T1000 (cell line): Measurements from ENCODE around the gene TMEM141.
"Not testable (repeated sequence)": the region's sequence is repeated elsewhere in the genome, so short reads cannot be mapped to it uniquely, and the experiment has no call there.

Experiments
- DNase-seq: peaks from one replicate; lab custom pipeline; 2025; ENCODE audit warnings: mixed read lengths; lab: John Stamatoyannopoulos, UW

Gene TMEM141

DNA sequence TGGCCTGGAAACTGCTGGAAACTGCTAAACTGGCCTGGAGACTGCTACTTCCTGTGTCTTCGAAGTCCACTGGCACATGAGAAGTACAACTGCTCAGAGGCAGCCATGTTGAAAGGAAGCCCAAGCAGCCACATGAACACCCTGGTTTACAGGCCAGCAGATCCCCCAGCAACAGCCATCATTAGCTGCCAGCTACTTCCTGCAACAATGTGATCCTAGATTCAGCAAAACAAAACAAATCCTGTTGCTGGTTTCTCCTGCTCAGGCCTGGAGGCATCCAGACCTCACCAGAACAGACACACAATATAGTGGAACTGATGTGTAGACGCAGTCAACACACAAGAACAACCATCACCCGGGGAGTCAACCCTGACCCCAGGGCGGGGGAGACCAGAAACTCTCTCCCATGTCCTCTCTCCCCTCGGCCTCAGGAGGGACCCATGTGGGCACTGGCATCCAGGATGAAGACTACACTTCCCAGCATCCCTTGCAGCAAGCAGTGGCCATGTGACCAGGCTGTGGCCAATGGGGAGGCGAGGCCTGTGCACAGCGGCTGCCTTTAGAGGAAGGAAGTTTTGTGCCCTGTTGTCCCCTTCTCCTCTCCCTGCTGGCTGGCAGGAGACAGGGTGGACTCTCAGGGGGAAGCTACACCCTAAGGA lies 17.6 kb upstream of the TMEM141 start:
- no peak for DNase-seq

DNA sequence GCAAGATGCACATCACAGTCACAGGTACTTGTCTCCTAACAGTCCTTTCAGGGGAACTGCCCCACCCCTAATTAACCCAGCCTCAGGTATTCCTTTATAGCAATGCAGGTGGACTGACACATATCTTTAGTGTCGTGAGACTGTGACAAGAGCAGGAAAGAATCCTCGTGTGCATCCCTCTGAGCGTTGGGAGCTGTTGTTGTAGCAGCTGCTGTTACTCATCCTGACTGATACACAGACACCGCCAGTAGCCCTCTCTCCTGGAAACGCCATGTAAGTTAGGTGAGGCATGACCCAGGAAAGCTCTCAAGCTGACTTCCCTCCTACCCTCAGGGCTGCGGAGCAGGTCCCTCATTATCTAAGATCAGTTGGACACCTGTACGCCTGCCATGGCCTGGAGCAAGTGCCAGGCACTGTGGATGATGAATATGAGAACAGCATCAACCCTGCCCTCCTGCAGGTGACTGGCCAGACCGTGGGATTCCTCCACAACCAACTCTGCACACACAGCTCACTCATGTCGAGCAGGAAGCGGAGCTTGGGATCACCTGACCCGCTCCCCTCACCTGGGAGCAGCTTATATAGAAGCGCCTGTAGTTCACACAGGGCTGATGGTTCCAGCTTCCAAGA lies 16.6 kb upstream of the TMEM141 start:
- DNase-seq, result no peak

DNA sequence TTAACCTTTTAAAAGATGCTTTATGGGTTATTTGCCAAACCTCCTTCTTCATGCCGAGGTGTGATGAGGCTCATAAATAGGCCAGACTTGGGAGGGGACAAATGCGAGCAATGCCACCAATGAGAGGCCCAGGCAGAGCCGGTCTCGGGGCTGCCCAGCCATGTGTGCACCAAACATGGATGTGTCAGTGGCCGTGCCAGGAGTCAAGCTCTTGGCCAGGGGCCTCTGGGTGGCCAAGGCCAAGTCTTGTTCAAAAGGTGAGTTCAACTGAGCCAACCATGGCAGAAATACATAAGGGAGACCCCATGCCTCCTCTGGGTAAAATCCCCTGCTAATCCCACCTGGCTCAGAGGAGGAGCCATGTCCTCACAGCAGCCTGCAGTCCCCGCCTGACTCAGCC lies 16.0 kb upstream of the TMEM141 start:
- DNase-seq, result no peak

DNA sequence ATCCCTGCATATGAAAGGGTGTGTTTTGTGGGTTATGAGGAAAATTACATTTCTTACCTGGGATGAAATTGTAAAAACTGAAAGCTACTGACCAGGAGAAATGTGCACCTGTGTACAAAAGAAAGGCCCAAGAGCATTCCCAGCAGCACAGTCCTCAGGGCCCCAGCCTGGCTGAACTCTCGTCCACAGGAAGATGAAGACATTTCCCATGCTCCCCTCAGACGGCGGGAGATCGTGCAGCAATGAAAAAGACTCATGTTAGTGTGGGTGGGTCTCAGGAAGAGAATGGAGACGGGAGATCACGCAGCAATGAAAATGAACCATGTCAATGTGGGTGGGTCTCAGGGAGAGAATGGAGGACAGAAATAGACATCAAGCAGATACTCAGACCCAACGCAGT lies 14.2 kb upstream of the TMEM141 start:
- DNase-seq, result no peak

DNA sequence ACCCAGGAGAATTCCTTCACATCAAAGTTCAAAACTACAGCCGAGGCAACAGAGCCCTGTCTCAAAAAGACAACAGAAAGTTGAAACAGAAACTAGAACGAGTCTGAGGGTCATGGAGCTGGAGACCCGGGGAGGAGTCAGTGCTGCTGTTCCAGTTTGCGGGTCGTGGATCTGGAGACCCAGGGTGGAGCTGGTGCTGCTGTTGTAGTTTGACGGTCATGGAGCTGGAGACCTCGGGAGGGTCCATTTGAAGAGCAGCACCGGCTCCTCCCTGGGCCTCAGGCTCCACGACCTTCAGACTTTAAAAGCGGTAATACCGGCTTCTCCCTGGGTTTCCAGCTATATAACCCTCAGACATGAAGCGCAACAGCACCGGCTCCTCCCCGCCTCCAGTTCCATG lies 13.8 kb upstream of the TMEM141 start:
- DNase-seq, result no peak

DNA sequence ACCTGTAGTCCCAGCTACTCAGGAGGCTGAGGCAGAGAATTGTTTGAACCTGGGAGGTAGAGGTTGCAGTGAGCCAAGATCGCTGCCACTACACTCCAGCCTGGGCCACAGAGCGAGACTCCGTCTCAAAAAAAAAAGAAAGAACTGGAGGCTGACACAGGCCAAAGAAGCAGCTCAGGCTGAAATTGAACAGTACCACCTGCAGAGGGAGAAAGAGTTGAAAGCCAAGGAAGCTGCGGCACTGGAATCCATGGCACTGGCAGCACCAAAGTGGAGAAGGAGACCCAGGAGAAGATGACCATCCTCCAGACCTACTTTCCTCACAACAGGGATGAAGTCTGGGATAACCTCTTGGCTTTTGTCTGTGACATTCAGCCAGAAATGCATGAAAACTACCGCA lies 11.3 kb upstream of the TMEM141 start:
- no peak for DNase-seq

DNA sequence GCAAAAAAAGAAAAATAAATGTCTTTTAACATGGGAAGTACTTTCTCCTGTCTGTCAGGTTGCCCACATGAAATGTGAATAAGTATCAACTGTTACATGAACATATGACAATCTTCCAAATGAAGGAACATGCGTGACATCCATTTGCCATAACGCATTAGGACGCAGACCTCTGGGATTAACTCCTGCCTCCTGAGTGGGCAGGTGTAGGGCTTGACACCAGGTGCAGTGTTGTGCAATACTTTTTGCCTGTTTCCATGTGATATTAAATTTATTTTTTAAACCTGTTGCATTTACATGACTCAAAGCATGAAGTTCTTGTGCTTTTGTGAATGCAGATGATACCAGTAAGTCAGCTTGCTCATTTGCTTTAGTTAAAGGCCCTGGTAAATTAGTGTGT lies 8.7 kb upstream of the TMEM141 start:
- DNase-seq, result no peak

DNA sequence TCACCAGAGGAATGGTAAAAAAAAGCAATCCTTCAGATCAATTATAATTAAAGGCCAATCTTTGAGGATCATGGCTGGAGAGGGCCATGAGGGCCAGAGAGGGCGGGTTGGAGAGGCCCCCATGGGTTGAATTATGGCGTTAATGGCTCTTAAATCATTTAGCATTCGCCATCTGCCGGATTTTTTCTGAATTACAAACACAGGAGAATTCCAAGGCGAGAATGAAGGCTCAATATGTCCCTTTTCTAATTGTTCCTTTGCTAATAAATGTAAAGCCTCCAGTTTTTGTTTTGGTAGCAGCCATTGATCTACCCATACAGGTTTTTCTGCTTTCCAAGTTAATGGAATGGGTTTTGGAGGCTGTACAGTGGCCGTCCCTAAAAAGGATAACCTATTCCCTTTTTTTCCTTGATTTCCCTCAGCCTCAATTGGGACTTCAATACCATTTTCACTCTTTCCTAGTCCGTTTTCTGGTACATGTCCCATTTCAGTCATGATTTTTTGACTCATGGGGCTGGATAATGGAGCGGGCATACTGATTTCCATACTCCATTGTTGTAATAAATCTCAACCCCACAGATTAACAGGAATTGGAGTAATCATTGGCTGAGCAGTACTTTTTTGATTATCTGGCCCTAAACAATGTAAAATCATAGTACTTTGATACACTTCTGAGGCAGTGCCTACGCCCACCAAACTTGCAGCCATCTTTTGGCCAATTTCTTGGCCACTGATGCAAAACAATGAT lies 6.7 kb upstream of the TMEM141 start:
- no peak for DNase-seq

DNA sequence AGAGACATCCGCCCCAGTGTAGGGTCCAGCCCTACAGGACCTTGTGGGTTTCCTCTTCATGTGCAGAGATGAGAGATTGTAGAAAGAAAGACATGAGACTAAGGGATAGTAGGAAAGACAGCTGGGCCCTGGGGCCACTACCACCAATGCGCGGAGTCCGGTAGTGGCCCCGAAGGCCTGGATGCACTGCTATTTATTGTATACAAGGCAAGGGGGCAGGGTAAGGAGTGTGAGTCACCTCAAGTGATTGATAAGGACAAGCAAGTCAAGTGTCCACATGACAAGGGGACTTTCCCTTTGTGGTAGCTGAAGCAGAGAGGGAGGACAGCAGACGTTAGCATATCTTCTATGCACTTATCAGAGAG lies 6.2 kb upstream of the TMEM141 start:
- no peak for DNase-seq

DNA sequence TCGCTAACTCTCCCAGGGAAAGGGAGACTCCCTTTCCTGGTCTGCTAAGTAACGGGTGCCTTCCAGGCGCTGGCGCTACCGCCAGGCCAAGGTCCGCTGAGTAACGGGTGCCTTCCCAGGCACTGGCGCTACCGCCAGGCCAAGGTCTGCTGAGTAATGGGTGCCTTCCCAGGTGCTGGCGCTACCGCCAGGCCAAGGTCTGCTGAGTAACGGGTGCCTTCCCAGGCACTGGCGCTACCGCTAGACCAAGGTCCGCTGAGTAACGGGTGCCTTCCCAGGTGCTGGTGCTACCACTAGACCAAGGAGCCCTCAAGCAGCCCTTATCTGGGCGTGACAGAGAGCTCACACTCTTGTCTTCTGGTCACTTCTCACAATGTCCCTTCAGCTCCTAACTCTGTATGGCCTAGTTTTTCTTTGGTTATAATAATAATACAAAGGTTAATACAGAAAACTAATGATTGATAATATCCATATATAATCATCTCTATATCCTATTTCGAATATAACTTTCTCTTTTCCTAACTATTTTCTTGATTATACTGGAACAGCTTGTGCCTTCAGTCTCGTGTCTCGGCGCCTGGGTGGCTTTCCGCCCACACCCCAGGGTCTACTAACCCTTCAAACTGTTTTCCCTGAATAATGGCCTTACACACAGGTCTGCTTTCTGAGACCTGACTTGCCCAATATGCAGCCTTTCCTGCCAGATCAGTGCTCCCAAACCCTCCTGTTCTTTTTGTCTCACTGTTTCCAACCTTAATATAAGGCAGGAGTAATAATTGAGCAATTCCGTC lies 5.4 kb upstream of the TMEM141 start:
- DNase-seq, result not testable (repeated sequence)

DNA sequence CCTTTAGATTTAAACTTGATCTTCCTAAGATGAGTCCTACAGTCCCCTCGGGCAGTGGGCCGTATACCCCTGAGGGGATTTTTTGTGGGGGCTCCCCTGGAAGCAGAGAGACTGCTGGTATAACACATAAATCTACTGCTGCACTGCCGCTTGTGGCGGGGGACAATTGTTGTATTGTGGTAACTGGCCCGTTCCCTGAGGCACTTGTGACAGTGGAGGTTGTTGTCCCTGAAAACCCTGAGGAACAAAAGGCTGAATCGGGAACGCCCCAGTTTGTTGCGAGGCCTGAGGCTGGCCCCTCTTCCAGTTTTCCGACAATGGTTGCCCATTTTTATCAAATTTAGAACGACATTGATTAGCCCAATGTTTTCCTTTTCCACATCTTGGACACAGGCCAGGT lies 4.7 kb upstream of the TMEM141 start:
- no peak for DNase-seq

DNA sequence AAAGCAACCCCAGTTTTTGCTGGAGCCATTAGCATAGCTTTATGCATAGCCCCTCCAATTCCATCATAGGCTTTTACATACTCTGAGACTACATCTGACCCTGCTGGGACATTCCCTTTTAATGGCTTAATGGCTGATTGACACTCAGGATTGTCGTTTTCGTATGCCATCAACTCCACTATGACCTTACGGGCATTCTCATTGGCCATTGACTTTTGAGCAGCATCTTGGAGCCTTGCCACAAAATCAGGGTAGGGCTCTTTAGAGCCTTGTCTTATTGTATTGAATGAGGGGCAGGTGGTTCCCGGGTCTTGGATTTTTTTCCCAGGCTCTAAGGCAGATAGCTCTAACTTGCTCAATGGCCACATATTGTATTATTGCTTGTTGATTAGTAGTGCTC lies 4.2 kb upstream of the TMEM141 start:
- DNase-seq, result not testable (repeated sequence)

DNA sequence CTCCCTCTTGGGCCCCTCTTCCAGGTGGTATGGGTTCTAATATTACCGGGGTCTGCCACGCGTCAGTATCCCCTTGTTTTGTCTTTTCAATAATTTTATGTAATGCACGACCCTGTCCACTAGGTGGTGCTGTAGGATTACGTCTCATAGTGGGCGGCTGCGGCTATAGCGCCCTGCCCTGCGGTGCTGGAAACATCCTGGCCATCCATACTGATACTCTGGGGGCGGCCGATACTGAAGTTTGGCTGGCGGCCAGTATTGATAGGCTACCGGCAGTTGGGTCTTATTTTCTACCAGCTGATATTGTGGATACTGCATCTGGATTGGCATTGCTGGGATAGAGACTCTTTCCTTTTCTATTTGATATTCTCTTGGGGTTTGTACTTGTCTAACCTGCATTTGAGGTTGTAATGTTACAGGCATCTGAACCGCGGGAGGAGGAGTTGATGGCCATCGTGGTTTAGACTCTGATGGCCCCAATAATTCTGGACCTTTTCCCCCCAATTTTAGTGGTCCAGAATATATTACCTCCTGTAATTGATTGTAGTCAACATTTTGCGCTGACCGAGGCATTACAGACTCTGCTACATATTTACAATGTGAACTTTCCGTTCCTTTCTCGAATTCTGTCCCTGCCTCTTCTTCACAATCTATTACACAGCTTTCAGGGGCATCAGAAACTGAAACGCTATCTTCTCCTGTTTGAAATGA lies 3.3 kb upstream of the TMEM141 start:
- peak; percentile 31 for DNase-seq

DNA sequence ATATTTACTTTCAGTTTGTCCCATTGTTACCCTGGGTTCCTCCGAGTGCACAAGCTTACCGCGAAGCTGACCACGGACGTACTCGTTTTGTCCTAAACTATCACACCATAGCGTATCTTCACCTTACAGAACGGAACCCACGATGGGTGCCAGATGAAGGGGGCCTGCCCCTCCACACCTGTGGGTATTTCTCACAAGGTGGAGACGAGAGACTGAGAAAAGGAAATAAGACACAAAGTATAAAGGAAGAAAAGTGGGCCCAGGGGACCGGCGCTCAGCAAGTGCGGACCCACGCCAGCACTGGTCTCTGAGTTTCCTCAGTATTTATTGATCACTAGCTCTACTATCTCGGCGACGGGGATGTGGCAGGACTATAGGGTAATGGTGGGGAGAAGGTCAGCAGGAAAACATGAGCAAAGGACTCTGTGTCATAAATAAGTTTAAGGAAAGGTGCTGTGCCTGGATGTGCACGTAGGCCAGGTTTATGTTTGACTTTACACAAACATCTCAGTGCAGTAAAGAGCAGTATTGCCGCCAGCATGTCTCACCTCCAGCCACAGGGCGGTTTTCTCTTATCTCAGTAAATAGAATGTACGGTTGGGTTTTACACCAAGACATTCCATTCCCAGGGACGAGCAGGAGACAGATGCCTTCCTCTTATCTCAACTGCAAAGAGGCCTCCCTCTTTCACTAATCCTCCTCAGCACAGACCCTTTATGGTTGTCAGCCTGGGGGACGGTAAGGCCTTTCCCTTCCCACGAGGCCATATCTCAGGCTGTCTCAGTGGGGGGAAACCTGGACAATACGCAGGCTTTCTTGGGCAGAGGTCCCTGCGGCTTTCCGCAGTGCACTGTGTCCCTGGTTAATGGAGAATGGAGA lies 2.3 kb upstream of the TMEM141 start:
- not testable (repeated sequence) for DNase-seq

DNA sequence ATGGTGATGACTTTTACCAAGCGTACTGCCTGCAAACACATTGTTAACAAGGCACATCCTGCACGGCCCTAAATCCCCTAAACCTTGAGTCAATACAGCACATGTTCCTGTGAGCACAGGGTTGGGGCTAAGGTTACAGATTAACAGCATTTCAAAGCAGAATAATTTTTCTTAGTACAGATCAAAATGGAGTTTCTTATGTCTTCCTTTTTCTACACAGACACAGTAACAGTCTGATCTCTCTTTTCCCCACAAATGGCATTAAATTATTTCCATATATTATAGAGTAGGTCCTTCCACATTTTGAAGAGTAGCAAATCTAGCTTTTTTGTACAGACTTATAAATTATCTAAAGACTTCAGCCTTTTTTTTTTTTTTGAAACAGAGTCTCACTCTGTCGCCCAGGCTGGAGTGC lies 1.6 kb upstream of the TMEM141 start:
- DNase-seq, result no peak

DNA sequence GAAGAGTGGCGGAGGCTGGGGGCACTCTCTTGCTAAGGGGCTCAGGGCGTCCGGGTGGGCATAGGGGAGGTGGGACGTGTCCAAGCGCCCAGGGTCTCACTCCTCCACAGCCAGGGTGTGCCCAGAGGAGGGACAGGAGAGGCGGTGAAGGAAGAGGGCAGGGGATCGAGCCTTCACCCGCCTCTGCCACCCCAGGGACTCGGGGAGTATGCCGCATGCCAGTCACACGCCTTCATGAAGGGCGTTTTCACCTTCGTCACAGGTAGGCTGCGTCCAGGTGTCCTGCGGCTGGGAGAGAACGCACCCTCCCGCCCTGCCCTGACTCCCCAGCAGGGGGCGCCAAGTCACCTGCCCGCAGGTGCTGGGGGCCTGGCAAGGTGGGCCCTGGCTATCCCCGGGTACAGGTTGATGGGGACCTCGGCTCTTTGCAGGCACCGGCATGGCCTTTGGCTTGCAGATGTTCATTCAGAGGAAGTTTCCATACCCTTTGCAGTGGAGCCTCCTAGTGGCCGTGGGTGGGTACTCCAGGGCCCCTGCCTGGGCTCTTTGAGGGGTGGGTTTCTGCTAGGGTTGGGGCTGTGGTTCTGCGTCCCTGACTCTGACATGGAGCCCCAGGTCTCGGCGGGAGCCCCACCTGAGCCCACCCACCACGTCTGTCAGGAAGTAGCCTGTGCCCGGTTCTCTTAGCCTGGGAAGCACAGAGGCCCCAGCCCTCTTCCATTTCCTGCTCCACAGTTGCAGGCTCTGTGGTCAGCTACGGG lies 552 bp downstream of the TMEM141 start:
- no peak for DNase-seq

DNA sequence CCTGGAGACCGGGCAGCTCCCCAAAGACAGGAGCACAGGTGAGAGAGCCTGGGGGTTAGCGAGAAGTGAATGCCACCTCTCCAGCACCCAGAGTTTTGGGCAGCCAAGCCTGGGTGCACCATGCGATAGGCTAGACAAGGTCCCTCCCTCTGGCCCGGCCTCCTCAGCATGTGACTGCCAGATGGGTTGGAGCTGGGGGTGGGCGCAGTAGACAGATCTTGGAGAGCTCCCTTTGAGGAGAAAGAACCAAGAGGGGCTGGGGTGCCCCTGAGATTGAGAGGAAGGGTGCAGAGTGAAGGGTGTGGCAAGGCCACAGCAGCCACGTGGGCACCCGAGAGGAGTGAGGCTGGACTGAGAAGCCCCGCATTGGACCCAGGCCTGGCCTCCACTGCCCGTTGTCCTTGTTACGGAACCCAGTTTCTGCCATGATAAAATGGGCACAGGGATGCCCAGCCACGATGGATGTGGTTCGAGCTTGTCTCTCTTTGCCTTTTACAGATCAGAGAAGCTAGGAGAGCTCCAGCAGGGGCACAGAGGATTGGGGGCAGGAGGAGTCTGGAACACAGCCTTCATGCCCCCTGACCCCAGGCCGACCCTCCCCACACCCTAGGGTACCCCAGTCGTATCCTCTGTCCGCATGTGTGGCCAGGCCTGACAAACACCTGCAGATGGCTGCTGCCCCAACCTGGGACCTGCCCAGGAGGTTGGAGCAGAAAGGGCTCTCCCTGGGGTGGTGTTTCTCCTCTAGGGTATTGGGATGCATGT lies 1.4 kb downstream of the TMEM141 start:
- DNase-seq, result no peak

DNA sequence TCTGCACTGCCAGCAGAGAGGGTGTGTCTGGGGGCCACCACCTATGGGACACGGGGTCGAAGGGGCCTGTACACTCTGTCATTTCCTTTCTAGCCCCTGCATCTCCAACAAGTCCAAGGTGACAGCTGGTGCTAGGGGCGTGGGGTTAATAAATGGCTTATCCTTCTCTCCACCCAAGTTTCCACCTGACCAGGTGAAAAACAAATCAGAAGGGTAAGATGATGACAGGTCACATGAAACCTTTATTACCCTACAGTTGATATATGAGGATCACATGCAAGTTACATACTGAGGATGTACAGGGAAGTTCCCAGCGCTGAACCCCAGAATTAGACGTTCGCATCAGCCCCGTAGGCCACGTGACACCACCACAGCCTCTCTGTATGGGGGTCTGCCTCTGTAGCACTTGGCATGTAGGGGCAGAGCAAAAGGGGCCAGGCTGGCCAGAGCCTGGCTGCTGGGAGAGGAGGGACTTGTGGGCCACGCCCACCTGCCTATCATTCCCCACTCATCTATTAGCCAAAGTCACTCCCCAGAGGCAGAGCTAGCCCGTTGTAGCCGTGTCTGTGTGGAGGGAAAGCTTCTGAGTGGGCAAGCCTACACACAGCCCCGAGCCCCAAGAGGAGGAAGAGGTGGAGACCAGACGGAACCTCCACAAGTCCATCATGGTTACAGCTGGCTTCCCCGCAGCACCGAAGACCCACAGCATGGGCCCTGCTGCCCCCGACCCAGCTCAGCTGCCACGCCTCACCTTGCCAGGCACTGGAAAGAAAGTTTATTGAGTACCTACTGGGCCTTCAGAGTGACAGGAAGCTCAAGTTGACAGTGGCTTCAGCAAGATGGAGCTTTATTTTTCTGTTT lies 2.2 kb downstream of the TMEM141 start:
- DNase-seq, result no peak
